AG04450 (cell line): ENCODE measurements around the gene ACTRT2. TPM values are rescaled to one million over a fixed set of nuclear protein-coding genes. Genes with fewer than 3 reads are reported as not detected.

Source experiments
- CTCF ChIA-PET: fragments of 300-600, 350-600 bp; formaldehyde crosslinking; extraction: SDS; loops from one replicate; lab custom pipeline; 2022; ENCODE audit warnings: antibody characterized with exemption, inconsistent platforms; lab: Charles Lee
- POLR2A ChIA-PET: fragments of 350-600 bp; formaldehyde crosslinking; extraction: SDS; loops from one replicate; lab custom pipeline; 2021; ENCODE audit warnings: antibody characterized with exemption, inconsistent platforms; lab: Yijun Ruan, JAX
- DNase-seq: peaks from one replicate; pipeline ENCODE4 v3.0.0-alpha.2; 2011; ENCODE audit warnings: low read depth, low spot score
- H3K27ac ChIP-seq: one replicate; pipeline ENCODE4 v1.5.1; 2012; ENCODE audit warnings: low read depth, low read length, control low read depth
- H3K27me3 ChIP-seq: one replicate; pipeline ENCODE4 v1.6.0; 2012; ENCODE audit warnings: low read length; ENCODE audit not compliant: control insufficient read depth, insufficient read depth
- H3K4me3 ChIP-seq: 2 replicates; pipeline ENCODE4 v1.5.1; 2011; ENCODE audit warnings: mild to moderate bottlenecking, low read depth, low read length, control low read depth
- H3K9me3 ChIP-seq: 2 replicates; pipeline ENCODE4 v1.5.1; 2012; ENCODE audit warnings: low read length; ENCODE audit not compliant: control insufficient read depth, insufficient read depth
- polyA plus RNA-seq: library from polyadenylated mRNA; depleted of rRNA; stranded (reverse); fragments of >200 nt; gene quantifications from 2 replicates; pipeline ENCODE4 v1.2.3, GENCODE V29; 2011
- TF ChIP-seq, protein P1 (sequence below): IDR thresholded peaks from 2 replicates; pipeline ENCODE4 v1.5.1; 2011; ENCODE audit warnings: low read depth, low read length, control low read depth, inconsistent platforms

ACTRT2 gene
- polyA plus RNA-seq, 1 experiment: not detected

DNA sequence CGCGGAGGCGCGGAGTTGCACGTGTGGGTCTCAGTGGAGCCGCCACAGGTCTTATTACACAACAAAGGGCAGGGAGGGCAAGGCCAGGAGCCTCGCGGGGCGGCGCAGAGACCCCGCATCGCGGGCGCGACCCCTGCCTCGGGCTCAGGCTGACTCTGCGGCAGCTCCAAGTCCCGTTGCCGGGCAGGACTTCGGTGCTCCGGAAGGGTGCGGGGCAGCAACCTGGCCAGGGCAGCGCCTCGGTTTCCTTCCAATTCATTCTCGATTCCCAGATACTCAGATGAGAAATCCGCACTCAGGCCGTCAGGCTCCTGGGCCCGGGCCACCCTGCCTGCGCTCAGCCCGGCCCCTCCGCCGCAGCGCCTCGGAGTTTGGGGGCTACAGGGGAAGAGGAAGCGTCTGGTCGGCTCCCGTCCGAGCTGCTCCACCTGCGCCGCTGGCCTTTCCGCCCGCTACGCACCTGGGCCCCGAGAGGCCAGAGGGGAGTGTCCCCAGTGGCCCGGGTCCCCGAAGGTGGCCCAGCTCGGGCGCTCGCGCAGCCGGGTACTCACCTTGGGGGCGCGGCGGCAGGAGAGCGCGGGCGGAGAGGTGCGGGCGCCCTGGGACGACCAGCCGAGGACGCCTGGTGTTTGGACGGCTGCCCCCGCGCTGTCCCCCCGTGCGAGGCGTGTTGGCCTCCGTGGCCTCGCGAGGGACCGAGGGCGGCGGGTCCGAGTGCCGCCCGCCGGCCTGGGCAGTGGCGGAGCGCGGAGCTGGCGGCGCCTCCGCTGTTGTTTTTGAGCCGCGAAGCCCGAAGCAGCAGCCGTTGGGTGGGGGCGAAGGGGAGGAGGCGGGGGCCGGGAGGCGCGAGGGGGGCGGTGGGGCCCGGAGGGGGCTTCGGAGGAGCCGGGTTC, 46.6 kb downstream of the ACTRT2 start:
- Histone ChIP-seq H3K9me3 (peaks cover 15% of the 10 kb centered on the region; the same call in 1 of the 2 replicates), H3K27ac (no peak overlapping the region), H3K27me3 (peaks cover 73% of the 10 kb centered on the region), H3K4me3 (no peak overlapping the region)
- POLR2A ChIA-PET: no interaction called here
- CTCF ChIA-PET: no interaction called here
- TF ChIP-seq, protein P1, sequence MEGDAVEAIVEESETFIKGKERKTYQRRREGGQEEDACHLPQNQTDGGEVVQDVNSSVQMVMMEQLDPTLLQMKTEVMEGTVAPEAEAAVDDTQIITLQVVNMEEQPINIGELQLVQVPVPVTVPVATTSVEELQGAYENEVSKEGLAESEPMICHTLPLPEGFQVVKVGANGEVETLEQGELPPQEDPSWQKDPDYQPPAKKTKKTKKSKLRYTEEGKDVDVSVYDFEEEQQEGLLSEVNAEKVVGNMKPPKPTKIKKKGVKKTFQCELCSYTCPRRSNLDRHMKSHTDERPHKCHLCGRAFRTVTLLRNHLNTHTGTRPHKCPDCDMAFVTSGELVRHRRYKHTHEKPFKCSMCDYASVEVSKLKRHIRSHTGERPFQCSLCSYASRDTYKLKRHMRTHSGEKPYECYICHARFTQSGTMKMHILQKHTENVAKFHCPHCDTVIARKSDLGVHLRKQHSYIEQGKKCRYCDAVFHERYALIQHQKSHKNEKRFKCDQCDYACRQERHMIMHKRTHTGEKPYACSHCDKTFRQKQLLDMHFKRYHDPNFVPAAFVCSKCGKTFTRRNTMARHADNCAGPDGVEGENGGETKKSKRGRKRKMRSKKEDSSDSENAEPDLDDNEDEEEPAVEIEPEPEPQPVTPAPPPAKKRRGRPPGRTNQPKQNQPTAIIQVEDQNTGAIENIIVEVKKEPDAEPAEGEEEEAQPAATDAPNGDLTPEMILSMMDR: no peak
- no peak for DNase-seq

DNA sequence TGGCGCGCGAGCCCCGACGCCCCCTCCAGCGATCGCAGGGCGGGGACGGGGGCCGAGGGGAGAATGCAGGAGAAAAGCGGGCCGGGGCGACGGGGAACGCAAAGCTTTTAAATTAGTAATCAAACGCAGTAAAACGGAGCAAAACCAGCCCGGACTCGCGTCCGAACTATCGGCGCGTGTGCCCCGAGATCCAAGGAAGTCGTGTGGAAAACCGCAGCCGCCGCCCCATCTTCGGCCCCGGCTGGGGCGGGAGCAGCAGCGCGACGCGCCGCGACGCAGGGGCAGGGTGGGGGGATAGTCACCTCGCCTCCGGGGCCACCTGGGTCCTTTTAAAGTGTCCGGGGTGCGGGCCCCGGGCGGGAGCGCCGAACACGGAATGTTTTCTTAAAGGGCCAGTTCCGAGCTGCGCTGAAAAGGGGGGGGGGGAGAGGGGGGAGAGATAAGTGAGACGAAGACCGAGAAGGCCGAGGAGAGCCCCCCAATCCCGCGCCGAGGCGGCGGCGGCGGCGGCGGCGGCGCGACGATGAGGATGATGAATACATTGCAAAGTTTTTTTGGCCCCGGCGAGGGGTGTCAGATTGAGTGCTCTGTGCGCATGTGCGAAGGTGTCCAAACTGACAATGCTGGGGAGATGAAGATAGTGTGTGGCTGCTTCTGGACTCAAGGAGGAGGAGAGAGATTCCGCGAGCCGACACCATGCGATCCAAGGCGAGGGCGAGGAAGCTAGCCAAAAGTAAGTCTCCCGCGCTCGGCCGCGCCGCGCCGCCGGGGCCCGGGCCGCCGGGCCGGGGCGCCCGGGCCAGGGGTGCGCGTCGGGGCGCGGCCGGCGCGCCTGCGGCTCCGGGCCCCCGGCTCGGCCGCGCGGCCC, 47.5 kb downstream of the ACTRT2 start, which contains the start of gene PRDM16:
Gene PRDM16 (plus strand): TSS at position 640 of the 868 bp plus-strand sequence. CDS start 57 bp downstream, at position 697.
- no peak within 1 kb of the TSS for H3K27ac ChIP-seq
- ChIA-PET POLR2A (no interaction called here), CTCF (no interaction called here)
- H3K27me3 ChIP-seq: peaks cover 72% of the 10 kb centered on the region
- no peak for DNase-seq
- TF ChIP-seq, protein P1: no peak
- peaks cover 15% of the 10 kb centered on the region; the same call in 1 of the 2 replicates for H3K9me3 ChIP-seq
- H3K4me3 ChIP-seq: peak within 1 kb of the TSS; percentile 53

DNA sequence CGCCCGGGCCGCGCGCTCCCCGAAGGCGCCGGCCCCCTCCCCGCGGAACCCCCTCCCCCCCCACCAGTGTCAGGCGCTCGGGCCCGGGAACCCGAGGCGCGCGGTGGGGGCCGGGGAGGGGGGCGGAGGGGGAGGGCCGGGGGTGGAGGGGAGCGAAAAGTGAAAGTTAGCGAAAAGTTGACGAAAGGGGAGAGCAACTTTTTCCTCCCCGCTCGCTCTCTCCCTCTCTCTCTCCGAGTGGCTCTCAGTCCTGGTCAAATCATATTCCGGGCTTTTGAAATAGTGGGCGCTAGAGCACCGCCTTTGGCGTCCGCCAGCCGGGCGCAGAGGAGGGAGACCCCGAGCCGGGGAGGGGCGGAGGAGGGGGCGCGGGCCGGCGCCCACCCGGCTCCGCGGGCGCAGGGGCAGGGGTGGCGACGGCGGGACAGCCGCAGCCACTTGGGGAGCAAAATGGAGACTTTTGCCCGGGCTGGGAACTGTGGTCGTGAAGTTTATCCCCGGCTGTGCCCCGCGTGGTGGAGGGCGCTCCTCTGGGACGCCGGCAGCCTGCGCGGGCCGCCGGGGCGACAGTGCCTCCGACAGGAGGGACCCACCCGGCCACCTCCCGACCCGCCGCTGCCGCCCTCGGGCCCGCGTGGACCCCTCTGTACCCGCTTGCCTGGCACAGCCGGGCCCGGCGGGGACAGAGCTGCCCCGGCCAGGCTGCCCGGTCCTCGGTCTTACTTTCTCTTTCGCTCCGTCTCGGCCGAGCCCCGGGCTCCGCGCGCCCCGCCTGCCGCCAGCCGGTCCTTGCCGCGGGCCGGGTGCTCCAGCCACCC, 48.4 kb downstream of the ACTRT2 start:
- H3K27ac ChIP-seq: no peak overlapping the region
- ChIA-PET POLR2A (no interaction called here), CTCF (no interaction called here)

DNA sequence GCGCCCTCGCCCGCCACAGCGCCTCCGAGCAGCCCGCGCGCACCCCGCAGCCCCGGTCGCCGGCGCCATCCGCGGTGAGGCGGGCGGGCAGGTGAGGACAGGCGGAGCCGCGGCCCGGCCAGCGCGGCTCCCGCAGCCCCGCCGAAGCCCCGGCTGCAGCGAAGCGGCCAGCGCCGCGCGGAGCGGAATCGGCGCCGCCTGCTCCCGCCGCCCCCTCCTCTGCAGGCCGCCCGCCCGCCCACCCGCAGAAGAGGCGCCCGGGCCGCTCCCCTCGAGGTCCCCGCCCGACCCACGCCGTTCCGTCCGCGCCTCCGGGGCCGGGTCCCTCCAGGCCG, 49.0 kb downstream of the ACTRT2 start:
- peaks cover 15% of the 10 kb centered on the region; the same call in 1 of the 2 replicates for H3K9me3 ChIP-seq
- CTCF ChIA-PET: no interaction called here
- no peak for DNase-seq
- peak overlapping the region; percentile 53; the same call in 1 of the 2 replicates for H3K4me3 ChIP-seq
- H3K27me3 ChIP-seq: peaks cover 65% of the 10 kb centered on the region
- POLR2A ChIA-PET: no interaction called here
- TF ChIP-seq, protein P1: no peak
- H3K27ac ChIP-seq: no peak overlapping the region

More for the DNA sequence above, 48.4 kb downstream of the ACTRT2 start:
- peaks cover 15% of the 10 kb centered on the region; the same call in 1 of the 2 replicates for H3K9me3 ChIP-seq
- H3K27me3 ChIP-seq: peaks cover 70% of the 10 kb centered on the region
- H3K4me3 ChIP-seq: peak overlapping the region; percentile 53
- TF ChIP-seq, protein P1: peak; percentile 41
- DNase-seq: no peak
